ENCODE results near the gene CYP39A1.

The CYP39A1 gene

GRCh38 chr6:46541556-46541955, 111.1 kb downstream of the CYP39A1 start:
- H3K4me1 Mint-ChIP-seq, result no peaks in the 10 kb centered on the region
- no peaks in the 10 kb centered on the region for H3K36me3 Mint-ChIP-seq
- DNase-seq (ENCODE audit: low spot score in 2 of 2), result no peak
- ATAC-seq (ENCODE audit: low read depth), result no peak
- no peak overlapping the region for H3K4me3 Mint-ChIP-seq
- peaks cover 9% of the 10 kb centered on the region for H3K9me3 Mint-ChIP-seq
- H3K27me3 Mint-ChIP-seq, result peaks cover 4% of the 10 kb centered on the region
- no peak overlapping the region for H3K27ac Mint-ChIP-seq

- no peak overlapping the region for H3K27ac Mint-ChIP-seq
- H3K4me3 Mint-ChIP-seq, result no peak overlapping the region
- H3K27me3 Mint-ChIP-seq, result peaks cover 4% of the 10 kb centered on the region
- ATAC-seq (ENCODE audit: low read depth), result no peak
- DNase-seq (ENCODE audit: low spot score in 2 of 2), result no peak
- peaks cover 9% of the 10 kb centered on the region for H3K9me3 Mint-ChIP-seq
- H3K4me1 Mint-ChIP-seq, result no peaks in the 10 kb centered on the region
- H3K36me3 Mint-ChIP-seq, result no peaks in the 10 kb centered on the region
Measured at GRCh38 chr6:46539866-46540265, 112.8 kb downstream of the CYP39A1 start.

- DNase-seq (ENCODE audit: low spot score in 2 of 2), result no peak
- Mint-ChIP-seq H3K4me3 (no peak overlapping the region), H3K4me1 (no peaks in the 10 kb centered on the region), H3K36me3 (no peaks in the 10 kb centered on the region), H3K27me3 (peaks cover 4% of the 10 kb centered on the region), H3K27ac (no peak overlapping the region), H3K9me3 (peaks cover 6% of the 10 kb centered on the region)
- no peak for ATAC-seq (ENCODE audit: low read depth)
Measured at GRCh38 chr6:46538800-46539480, 113.7 kb downstream of the CYP39A1 start.

- ATAC-seq (ENCODE audit: low read depth) (no peak), DNase-seq (ENCODE audit: low spot score in 2 of 2) (no peak)
- Mint-ChIP-seq H3K36me3 (no peaks in the 10 kb centered on the region), H3K27me3 (peaks cover 7% of the 10 kb centered on the region), H3K4me3 (no peak overlapping the region), H3K9me3 (no peaks in the 10 kb centered on the region), H3K4me1 (no peaks in the 10 kb centered on the region), H3K27ac (no peak overlapping the region)
Measured at GRCh38 chr6:46530896-46531295, 121.7 kb downstream of the CYP39A1 start.

GRCh38 chr6:46528961-46529750, 123.5 kb downstream of the CYP39A1 start:
- Mint-ChIP-seq H3K4me1 (no peaks in the 10 kb centered on the region), H3K27me3 (peaks cover 7% of the 10 kb centered on the region), H3K27ac (no peak overlapping the region), H3K9me3 (no peaks in the 10 kb centered on the region), H3K36me3 (no peaks in the 10 kb centered on the region), H3K4me3 (no peak overlapping the region)
- no peak for ATAC-seq (ENCODE audit: low read depth)
- DNase-seq (ENCODE audit: low spot score in 2 of 2), result no peak

GRCh38 chr6:46526607-46527006, 126.0 kb downstream of the CYP39A1 start:
- Mint-ChIP-seq H3K27me3 (peaks cover 7% of the 10 kb centered on the region), H3K4me3 (no peak overlapping the region)
- no peak for DNase-seq (ENCODE audit: low spot score in 2 of 2)

GRCh38 chr6:46525583-46525982, 127.0 kb downstream of the CYP39A1 start:
- no peaks in the 10 kb centered on the region for H3K4me1 Mint-ChIP-seq
- no peaks in the 10 kb centered on the region for H3K9me3 Mint-ChIP-seq
- no peak overlapping the region for H3K4me3 Mint-ChIP-seq
- peaks cover 7% of the 10 kb centered on the region for H3K27me3 Mint-ChIP-seq
- no peak overlapping the region for H3K27ac Mint-ChIP-seq
- DNase-seq (ENCODE audit: low spot score in 2 of 2), result no peak
- H3K36me3 Mint-ChIP-seq, result no peaks in the 10 kb centered on the region
- ATAC-seq (ENCODE audit: low read depth), result no peak

More at GRCh38 chr6:46526607-46527006, 126.0 kb downstream of the CYP39A1 start:
- Mint-ChIP-seq H3K36me3 (no peaks in the 10 kb centered on the region), H3K4me1 (no peaks in the 10 kb centered on the region), H3K27ac (no peak overlapping the region), H3K9me3 (no peaks in the 10 kb centered on the region)
- ATAC-seq (ENCODE audit: low read depth), result no peak

GRCh38 chr6:46521464-46521971, 131.1 kb downstream of the CYP39A1 start:
- Mint-ChIP-seq H3K4me1 (no peaks in the 10 kb centered on the region), H3K27ac (no peak overlapping the region), H3K9me3 (no peaks in the 10 kb centered on the region), H3K27me3 (peaks cover 3% of the 10 kb centered on the region), H3K36me3 (no peaks in the 10 kb centered on the region), H3K4me3 (no peak overlapping the region)
- DNase-seq (ENCODE audit: low spot score in 2 of 2) (no peak), ATAC-seq (ENCODE audit: low read depth) (no peak)

GRCh38 chr6:46517202-46517601, 135.4 kb downstream of the CYP39A1 start:
- ATAC-seq (ENCODE audit: low read depth) (no peak), DNase-seq (ENCODE audit: low spot score in 2 of 2) (no peak)
- no peaks in the 10 kb centered on the region for H3K27me3 Mint-ChIP-seq
- no peaks in the 10 kb centered on the region for H3K36me3 Mint-ChIP-seq
- H3K9me3 Mint-ChIP-seq, result no peaks in the 10 kb centered on the region
- no peaks in the 10 kb centered on the region for H3K4me1 Mint-ChIP-seq
- no peak overlapping the region for H3K27ac Mint-ChIP-seq
- no peak overlapping the region for H3K4me3 Mint-ChIP-seq

GRCh38 chr6:46513533-46513932, 139.1 kb downstream of the CYP39A1 start:
- DNase-seq (ENCODE audit: low spot score in 2 of 2) (no peak), ATAC-seq (ENCODE audit: low read depth) (no peak)
- H3K4me1 Mint-ChIP-seq, result no peaks in the 10 kb centered on the region
- no peak overlapping the region for H3K27ac Mint-ChIP-seq
- H3K9me3 Mint-ChIP-seq, result no peaks in the 10 kb centered on the region
- no peaks in the 10 kb centered on the region for H3K36me3 Mint-ChIP-seq
- no peak overlapping the region for H3K4me3 Mint-ChIP-seq
- no peaks in the 10 kb centered on the region for H3K27me3 Mint-ChIP-seq

GRCh38 chr6:46511320-46511719, 141.3 kb downstream of the CYP39A1 start:
- DNase-seq (ENCODE audit: low spot score in 2 of 2), result no peak
- no peaks in the 10 kb centered on the region for H3K4me1 Mint-ChIP-seq
- H3K4me3 Mint-ChIP-seq, result no peak overlapping the region
- H3K36me3 Mint-ChIP-seq, result no peaks in the 10 kb centered on the region
- no peak overlapping the region for H3K27ac Mint-ChIP-seq
- H3K9me3 Mint-ChIP-seq, result no peaks in the 10 kb centered on the region
- H3K27me3 Mint-ChIP-seq, result no peaks in the 10 kb centered on the region
- no peak for ATAC-seq (ENCODE audit: low read depth)

GRCh38 chr6:46510651-46511050, 142.0 kb downstream of the CYP39A1 start:
- H3K4me1 Mint-ChIP-seq, result no peaks in the 10 kb centered on the region
- no peak for ATAC-seq (ENCODE audit: low read depth)

GRCh38 chr6:46509981-46510510, 142.6 kb downstream of the CYP39A1 start:
- Mint-ChIP-seq H3K36me3 (no peaks in the 10 kb centered on the region), H3K4me1 (no peaks in the 10 kb centered on the region), H3K27me3 (no peaks in the 10 kb centered on the region), H3K27ac (no peak overlapping the region), H3K4me3 (no peak overlapping the region), H3K9me3 (no peaks in the 10 kb centered on the region)
- DNase-seq (ENCODE audit: low spot score in 2 of 2), result no peak
- ATAC-seq (ENCODE audit: low read depth), result no peak

More at GRCh38 chr6:46510651-46511050, 142.0 kb downstream of the CYP39A1 start:
- no peak overlapping the region for H3K4me3 Mint-ChIP-seq
- H3K27me3 Mint-ChIP-seq, result no peaks in the 10 kb centered on the region
- no peak for DNase-seq (ENCODE audit: low spot score in 2 of 2)
- no peaks in the 10 kb centered on the region for H3K36me3 Mint-ChIP-seq
- H3K9me3 Mint-ChIP-seq, result no peaks in the 10 kb centered on the region
- H3K27ac Mint-ChIP-seq, result no peak overlapping the region

GRCh38 chr6:46509063-46509462, 143.6 kb downstream of the CYP39A1 start:
- Mint-ChIP-seq H3K27me3 (no peaks in the 10 kb centered on the region), H3K9me3 (no peaks in the 10 kb centered on the region), H3K36me3 (no peaks in the 10 kb centered on the region), H3K4me3 (no peak overlapping the region), H3K27ac (no peak overlapping the region), H3K4me1 (no peaks in the 10 kb centered on the region)
- no peak for DNase-seq (ENCODE audit: low spot score in 2 of 2)
- ATAC-seq (ENCODE audit: low read depth), result no peak

Measured in memory B cell (primary cell).